ENCODE data around the gene NDC80. TPM values are rescaled to one million over a fixed set of nuclear protein-coding genes. Genes with fewer than 3 reads are reported as not detected.

Gene NDC80
- total RNA-seq, 1 experiment from 2014 or later, result 43.0 TPM

GRCh38 chr18:2555895-2556294 is 15.5 kb upstream of the NDC80 start (continued):
- TF ChIP-seq FOXP1 (CRISPR knock-in tag; IDR thresholded peaks at IDR 0.05; ENCODE audit: borderline replicate concordance) (no peak), TEAD1 (CRISPR knock-in tag; IDR thresholded peaks at IDR 0.05) (no peak), SMAD4 (CRISPR knock-in tag; IDR thresholded peaks at IDR 0.05) (no peak), TCF7 (CRISPR knock-in tag; IDR thresholded peaks at IDR 0.05; ENCODE audit: low read depth) (no peak), FOXK1 (CRISPR knock-in tag; IDR thresholded peaks at IDR 0.05) (no peak), CREM (CRISPR knock-in tag; IDR thresholded peaks at IDR 0.05) (no peak)

GRCh38 chr18:2557536-2557935 is 13.8 kb upstream of the NDC80 start:
- CTCF ChIA-PET, result interaction anchor here (2.5 kb wide), 1 partner anchor 16 kb away, joined by 12 read pairs; no protein-coding TSS in a partner anchor
- TF ChIP-seq FOXP1 (CRISPR knock-in tag; IDR thresholded peaks at IDR 0.05; ENCODE audit: borderline replicate concordance) (no peak), TEAD1 (CRISPR knock-in tag; IDR thresholded peaks at IDR 0.05) (no peak), CDX4 (CRISPR knock-in tag; IDR thresholded peaks at IDR 0.05; ENCODE audit: borderline replicate concordance) (no peak), ZMAT4 (CRISPR knock-in tag; IDR thresholded peaks at IDR 0.05) (no peak), ETV6 (CRISPR knock-in tag; IDR thresholded peaks at IDR 0.05) (no peak), FOXJ3 (CRISPR knock-in tag; IDR thresholded peaks at IDR 0.05; ENCODE audit: borderline replicate concordance) (no peak), IRF2 (CRISPR knock-in tag; IDR thresholded peaks at IDR 0.05; ENCODE audit: borderline replicate concordance, low read depth) (no peak), ZNF512 (CRISPR knock-in tag; IDR thresholded peaks at IDR 0.05; ENCODE audit: borderline replicate concordance) (no peak), USF2 (CRISPR knock-in tag; IDR thresholded peaks at IDR 0.05) (no peak), AFF4 (CRISPR knock-in tag; IDR thresholded peaks at IDR 0.05; ENCODE audit: borderline replicate concordance) (no peak), CBFB (CRISPR knock-in tag; IDR thresholded peaks at IDR 0.05; ENCODE audit: low read depth) (no peak), OVOL2 (CRISPR knock-in tag; IDR thresholded peaks at IDR 0.05; ENCODE audit: borderline replicate concordance) (no peak), JUN (CRISPR knock-in tag; IDR thresholded peaks at IDR 0.05) (no peak), CTCF (IDR thresholded peaks at IDR 0.05) (no peak), GRHL2 (CRISPR knock-in tag; IDR thresholded peaks at IDR 0.05; ENCODE audit: insufficient replicate concordance, severe bottlenecking) (no peak), AR (CRISPR knock-in tag; IDR thresholded peaks at IDR 0.05) (no peak)

More at GRCh38 chr18:2557536-2557935, 13.8 kb upstream of the NDC80 start:
- Mint-ChIP-seq H3K4me3 (no peak overlapping the region), H3K4me1 (peaks cover 10% of the 10 kb centered on the region), H3K9me3 (no peaks in the 10 kb centered on the region), H3K36me3 (peaks cover 7% of the 10 kb centered on the region), H3K27ac (no peak overlapping the region), H3K27me3 (ENCODE audit: low read depth) (no peaks in the 10 kb centered on the region)
- DNase-seq (ENCODE audit: low spot score) (no peak), ATAC-seq (peak; percentile 47; the same call in 1 of the 2 replicates)
- POLR2A ChIA-PET, result no interaction called here

Data from WTC11 (cell line).